HCT116 (cell line): ENCODE results near the gene IFNLR1. TPM values are rescaled to one million over a fixed set of nuclear protein-coding genes. Genes with fewer than 3 reads are reported as not detected.

Source experiments
- ATAC-seq: fragments of 200-7000 bp; cut with Tn5 transposase; 2 replicates; pipeline ENCODE4 v1.9.1; 2020; ENCODE audit warnings: mild to moderate bottlenecking, moderate library complexity
- BruUV-seq: library from RNA; stranded (reverse); fragments of 400-500 nt; replicated peaks from 2 replicates; lab custom pipeline; 2021; lab: Mats Ljungman, UMichigan
- CTCF ChIA-PET: fragments of 300-600 bp; sonication (Branson Sonifier 250); formaldehyde crosslinking; loops from one replicate; lab custom pipeline; 2021; ENCODE audit warnings: antibody characterized with exemption; lab: Charles Lee
- POLR2A ChIA-PET: fragments of 300-600, 350-600 bp; sonication (Branson Sonifier 250); formaldehyde crosslinking; loops from one replicate; lab custom pipeline; 2021; ENCODE audit warnings: antibody characterized with exemption; lab: Charles Lee
- RAD21 ChIA-PET, 2 experiments: fragments of 300-600 bp; sonication (Branson Sonifier 250); formaldehyde crosslinking; loops; one replicate each; lab custom pipeline; 2023; ENCODE audit warnings: low total read pairs in 2 of 2; ENCODE audit not compliant: uncharacterized antibody in 2 of 2, unreplicated experiment in 2 of 2, low non-redundant PET in 1 of 2; lab: Charles Lee
- DNase-seq: peaks from one replicate; pipeline ENCODE4 v3.0.0-alpha.2; 2010; ENCODE audit warnings: low read depth, low spot score
- H2AFZ ChIP-seq: fragments of 200-600 bp; shearing (Covaris generic), sonication (generic); 2 replicates; pipeline ENCODE4 v1.6.1; 2017; ENCODE audit warnings: low read depth, mixed run types, mixed read lengths, antibody characterized with exemption, low read length; ENCODE audit not compliant: poor library complexity, severe bottlenecking
- H3K27ac ChIP-seq: 2 replicates; pipeline ENCODE4 v1.5.1; 2012; ENCODE audit warnings: low read depth, low read length
- H3K27me3 ChIP-seq: fragments of 200-600 bp; sonication (generic); 2 replicates; pipeline ENCODE4 v1.6.1; 2016; ENCODE audit warnings: mixed run types, low read length, mixed read lengths; ENCODE audit not compliant: insufficient read depth
- H3K36me3 ChIP-seq, 2 experiments: fragments of 200-500 bp in 1 of 2; fragments of 200-600 bp in 1 of 2; sonication (Bioruptor generic) in 1 of 2; sonication (generic) in 1 of 2; 2 replicates each; pipeline versions ENCODE4 v1.5.1 to v1.6.1; 2014 to 2016; ENCODE audit warnings: low read length in 2 of 2, inconsistent platforms in 1 of 2, mixed read lengths in 1 of 2, mixed run types in 1 of 2; ENCODE audit not compliant: insufficient read depth in 2 of 2, control insufficient read depth in 1 of 2
- H3K4me1 ChIP-seq, 2 experiments: fragments of 200-600 bp in 1 of 2; sonication (generic) in 1 of 2; 2 replicates each; pipeline versions ENCODE4 v1.5.1 to v1.6.1; 2012 to 2017; ENCODE audit warnings: low read length in 2 of 2, inconsistent platforms in 1 of 2, mild to moderate bottlenecking in 1 of 2, mixed read lengths in 1 of 2, mixed run types in 1 of 2, moderate library complexity in 1 of 2; ENCODE audit not compliant: insufficient read depth in 2 of 2, control insufficient read depth in 1 of 2
- H3K4me2 ChIP-seq: fragments of 200-600 bp; sonication (generic); 2 replicates; pipeline ENCODE4 v1.6.1; 2017; ENCODE audit warnings: mixed run types, low read length, mixed read lengths
- H3K4me3 ChIP-seq, 2 experiments: fragments of 200-600 bp in 1 of 2; sonication (generic) in 1 of 2; replicated peaks in 1 of 2; 2 replicates each; pipeline ENCODE4 v1.5.1; 2011 to 2016; ENCODE audit warnings: low read length in 2 of 2, control low read depth in 1 of 2, low read depth in 1 of 2, mild to moderate bottlenecking in 1 of 2, mixed read lengths in 1 of 2, mixed run types in 1 of 2
- H3K79me2 ChIP-seq: fragments of 200-600 bp; sonication (generic); 2 replicates; pipeline ENCODE4 v1.6.1; 2017; ENCODE audit warnings: mild to moderate bottlenecking, mixed run types, low read length, moderate library complexity, mixed read lengths; ENCODE audit not compliant: insufficient read depth
- H3K9ac ChIP-seq: fragments of 200-600 bp; sonication (generic); 2 replicates; pipeline ENCODE4 v1.6.1; 2016; ENCODE audit warnings: low read length, mixed read lengths
- H3K9me2 ChIP-seq: fragments of 200-600 bp; sonication (generic), shearing (Covaris generic); 2 replicates; pipeline ENCODE4 v1.6.1; 2017; ENCODE audit warnings: mixed run types, mild to moderate bottlenecking, moderate library complexity; ENCODE audit not compliant: insufficient read depth
- H3K9me3 ChIP-seq, 2 experiments: fragments of 200-500 bp in 1 of 2; fragments of 200-600 bp in 1 of 2; sonication (Bioruptor generic) in 1 of 2; sonication (generic) in 1 of 2; 2 replicates each; pipeline ENCODE4 v1.6.1; 2014 to 2017; ENCODE audit warnings: low read length in 2 of 2, mixed read lengths in 2 of 2, inconsistent platforms in 1 of 2, low read depth in 1 of 2, mild to moderate bottlenecking in 1 of 2, mixed run types in 1 of 2, moderate library complexity in 1 of 2; ENCODE audit not compliant: control insufficient read depth in 1 of 2, insufficient read depth in 1 of 2
- H4K20me1 ChIP-seq: fragments of 200-600 bp; sonication (generic), shearing (Covaris generic); 2 replicates; pipeline ENCODE4 v1.6.1; 2017; ENCODE audit warnings: mixed run types, mild to moderate bottlenecking, moderate library complexity; ENCODE audit not compliant: insufficient read depth
- ATF3 ChIP-seq: IDR thresholded peaks from 2 replicates; pipeline ENCODE4 v1.6.1; 2012
- CBX3 ChIP-seq: IDR thresholded peaks from 2 replicates; pipeline ENCODE4 v1.6.1; 2012; ENCODE audit warnings: low read depth
- CEBPB ChIP-seq: IDR thresholded peaks from 2 replicates; pipeline ENCODE4 v1.6.1; 2012; ENCODE audit warnings: low read depth
- EGR1 ChIP-seq: IDR thresholded peaks from 2 replicates; pipeline ENCODE4 v1.6.1; 2012; ENCODE audit warnings: low read depth
- FOSL1 ChIP-seq: IDR thresholded peaks from 2 replicates; pipeline ENCODE4 v1.6.1; 2012; ENCODE audit warnings: low read depth
- JUND ChIP-seq: IDR thresholded peaks from 2 replicates; pipeline ENCODE4 v1.6.1; 2012
- MAX ChIP-seq: IDR thresholded peaks from 2 replicates; pipeline ENCODE4 v1.6.1; 2012
- POLR2A ChIP-seq: IDR thresholded peaks from 2 replicates; pipeline ENCODE4 v1.7.0; 2011; ENCODE audit warnings: borderline replicate concordance; ENCODE audit not compliant: insufficient read depth, insufficient read length; ENCODE audit errors: extremely low read depth
- POLR2AphosphoS5 ChIP-seq: IDR thresholded peaks from 2 replicates; pipeline ENCODE4 v1.6.1; 2011; ENCODE audit warnings: mild to moderate bottlenecking, low read depth, low read length, moderate library complexity
- RAD21 ChIP-seq: IDR thresholded peaks from 2 replicates; pipeline ENCODE4 v1.6.1; 2012; ENCODE audit warnings: low read depth, mild to moderate bottlenecking
- REST ChIP-seq: IDR thresholded peaks from 2 replicates; pipeline ENCODE4 v1.6.1; 2012; ENCODE audit warnings: low read depth
- SIN3A ChIP-seq: IDR thresholded peaks from 2 replicates; pipeline ENCODE4 v1.6.1; 2012; ENCODE audit warnings: low read depth
- SRF ChIP-seq: IDR thresholded peaks from 2 replicates; pipeline ENCODE4 v1.6.1; 2012; ENCODE audit warnings: low read depth
- TCF7L2 ChIP-seq: IDR thresholded peaks from 2 replicates; pipeline ENCODE4 v1.7.0; 2011; ENCODE audit warnings: borderline replicate concordance, inconsistent platforms; ENCODE audit not compliant: insufficient read depth, insufficient read length; ENCODE audit errors: extremely low read depth
- ZFX ChIP-seq: fragments of 450-650 bp; IDR thresholded peaks from 2 replicates; pipeline ENCODE4 v1.6.1; 2017
- intact Hi-C: fragments of 100-400 bp; cut with micrococcal nuclease; formaldehyde crosslinking; loops from 2 replicates; pipeline ENCODE4 v1.10.0; 2022
- total RNA-seq: library from RNA; stranded (reverse); gene quantifications from one replicate; pipeline ENCODE4 v1.2.1, GENCODE V29; 2021; ENCODE audit not compliant: unreplicated experiment

The IFNLR1 gene
- total RNA-seq, 1 experiment from 2014 or later: 7.6 TPM

GRCh38 chr1:24222793-24223192, 35.7 kb upstream of the IFNLR1 start:
- Histone ChIP-seq H3K27ac (no peak overlapping the region), H2AFZ (no peak overlapping the region), H3K79me2 (no peaks in the 10 kb centered on the region), H3K4me2 (no peak overlapping the region), H3K36me3 (no peaks in the 10 kb centered on the region), H4K20me1 (no peaks in the 10 kb centered on the region), H3K4me1 (no peaks in the 10 kb centered on the region), H3K9ac (no peak overlapping the region), H3K9me3 (no peaks in the 10 kb centered on the region), H3K4me3 (no peak overlapping the region)
- intact Hi-C loops: no loop called here
- ATAC-seq (no peak), DNase-seq (no peak)
- ChIA-PET CTCF (interaction anchor here (0.8 kb wide), 1 partner anchor 21 kb away, joined by 3 read pairs; no protein-coding TSS in a partner anchor), RAD21 (no interaction called here)
- no TSS peak for BruUV-seq
- no peak for TF ChIP-seq JUND
- TF ChIP-seq TCF7L2: no peak
- no peak for TF ChIP-seq RAD21
- TF ChIP-seq CEBPB: no peak
- TF ChIP-seq SIN3A: no peak
- no peak for TF ChIP-seq POLR2AphosphoS5
- TF ChIP-seq MAX: no peak
- TF ChIP-seq FOSL1: no peak
- TF ChIP-seq ATF3: no peak
- no peak for TF ChIP-seq POLR2A
- no peak for TF ChIP-seq EGR1
- TF ChIP-seq ZFX: no peak
- no peak for TF ChIP-seq CBX3
- TF ChIP-seq SRF: no peak
- no peak for TF ChIP-seq REST
- TF ChIP-seq, all 23 proteins: peak for 0
- Histone ChIP-seq H3K9me2 (no peaks in the 10 kb centered on the region), H3K27me3 (no peaks in the 10 kb centered on the region)
- POLR2A ChIA-PET: no interaction called here
